A673 (cell line): ENCODE data around the gene ADCY5. TPM values are rescaled to one million over a fixed set of nuclear protein-coding genes. Genes with fewer than 3 reads are reported as not detected.

ENCODE experiments used
- BruUV-seq: library from RNA; stranded (reverse); fragments of 400-500 nt; replicated peaks from 2 replicates; lab custom pipeline; 2021; lab: Mats Ljungman, UMichigan
- CTCF ChIA-PET: fragments of 300-600 bp; sonication (Branson Sonifier 250); formaldehyde crosslinking; loops from one replicate; lab custom pipeline; 2022; ENCODE audit warnings: antibody characterized with exemption; lab: Charles Lee
- POLR2A ChIA-PET: fragments of 300-600 bp; sonication (Branson Sonifier 250); formaldehyde crosslinking; loops from one replicate; lab custom pipeline; 2022; ENCODE audit warnings: antibody characterized with exemption; ENCODE audit not compliant: low non-redundant PET; lab: Charles Lee
- DNase-seq: peaks from one replicate; pipeline ENCODE4 v3.0.0-alpha.2; 2015; ENCODE audit warnings: low spot score
- H3K27ac ChIP-seq: fragments of 200-600 bp; sonication (generic); 2 replicates; pipeline ENCODE4 v1.5.1; 2016; ENCODE audit warnings: mixed run types, low read depth, mild to moderate bottlenecking, mixed read lengths, antibody characterized with exemption, low read length; ENCODE audit not compliant: poor library complexity, severe bottlenecking
- H3K27me3 ChIP-seq: fragments of 200-600 bp; sonication (generic); replicated peaks from 2 replicates; pipeline ENCODE4 v1.6.1; 2017; ENCODE audit warnings: mixed run types, low read depth, mild to moderate bottlenecking, mixed read lengths, antibody characterized with exemption, low read length; ENCODE audit not compliant: insufficient read depth, poor library complexity
- H3K36me3 ChIP-seq: fragments of 200-600 bp; sonication (generic); 2 replicates; pipeline ENCODE4 v1.6.1; 2016; ENCODE audit warnings: mixed run types, mild to moderate bottlenecking, mixed read lengths, antibody characterized with exemption, low read length; ENCODE audit not compliant: insufficient read depth, poor library complexity, severe bottlenecking
- H3K4me1 ChIP-seq: fragments of 200-600 bp; sonication (generic); 2 replicates; pipeline ENCODE4 v1.6.1; 2017; ENCODE audit warnings: mixed run types, mild to moderate bottlenecking, mixed read lengths, antibody characterized with exemption, low read length; ENCODE audit not compliant: insufficient read depth, poor library complexity, severe bottlenecking
- H3K4me3 ChIP-seq: fragments of 200-600 bp; sonication (generic); 2 replicates; pipeline ENCODE4 v1.5.1; 2016; ENCODE audit warnings: low read depth, mixed run types, mild to moderate bottlenecking, mixed read lengths, low read length; ENCODE audit not compliant: poor library complexity, severe bottlenecking
- H3K9me3 ChIP-seq: fragments of 200-600 bp; sonication (generic); 2 replicates; pipeline ENCODE4 v1.6.1; 2016; ENCODE audit warnings: mixed run types, low read depth, mild to moderate bottlenecking, mixed read lengths, antibody characterized with exemption, low read length; ENCODE audit not compliant: poor library complexity, severe bottlenecking
- CTCF ChIP-seq: fragments of 300-800, 200-600 bp; sonication (generic); conservative IDR thresholded peaks from 2 replicates; pipeline ENCODE4 v1.5.1; 2017; ENCODE audit warnings: low read depth, mild to moderate bottlenecking, antibody characterized with exemption, low read length, moderate library complexity, mixed read lengths
- EZH2 ChIP-seq: fragments of 200-600 bp; sonication (generic); IDR thresholded peaks from 2 replicates; pipeline ENCODE4 v1.6.1; 2017; ENCODE audit warnings: borderline replicate concordance, low read depth, mild to moderate bottlenecking, mixed read lengths, antibody characterized with exemption, low read length; ENCODE audit not compliant: poor library complexity, severe bottlenecking
- intact Hi-C: fragments of 100-400 bp; cut with micrococcal nuclease; formaldehyde crosslinking; loops from one replicate; pipeline ENCODE4 v1.10.0; 2022; ENCODE audit not compliant: unreplicated experiment
- total RNA-seq: library from RNA; stranded (reverse); gene quantifications from 2 replicates; pipeline ENCODE4 v1.2.3, GENCODE V29; 2021

The ADCY5 gene
- total RNA-seq, 1 experiment from 2014 or later, result 0.21 TPM

- Histone ChIP-seq H3K27ac (no peak overlapping the region), H3K27me3 (peaks cover 7% of the 10 kb centered on the region), H3K36me3 (no peaks in the 10 kb centered on the region), H3K9me3 (no peaks in the 10 kb centered on the region), H3K4me3 (no peak overlapping the region), H3K4me1 (no peaks in the 10 kb centered on the region)
- BruUV-seq, result no TSS peak
- no peak for TF ChIP-seq CTCF
- no peak for TF ChIP-seq EZH2
- POLR2A ChIA-PET, result no interaction called here
- CTCF ChIA-PET, result no interaction called here
- no peak for DNase-seq
- intact Hi-C loops, result no loop called here
Measured at GRCh38 chr3:123321806-123322205, 127.1 kb downstream of the ADCY5 start.

DNA sequence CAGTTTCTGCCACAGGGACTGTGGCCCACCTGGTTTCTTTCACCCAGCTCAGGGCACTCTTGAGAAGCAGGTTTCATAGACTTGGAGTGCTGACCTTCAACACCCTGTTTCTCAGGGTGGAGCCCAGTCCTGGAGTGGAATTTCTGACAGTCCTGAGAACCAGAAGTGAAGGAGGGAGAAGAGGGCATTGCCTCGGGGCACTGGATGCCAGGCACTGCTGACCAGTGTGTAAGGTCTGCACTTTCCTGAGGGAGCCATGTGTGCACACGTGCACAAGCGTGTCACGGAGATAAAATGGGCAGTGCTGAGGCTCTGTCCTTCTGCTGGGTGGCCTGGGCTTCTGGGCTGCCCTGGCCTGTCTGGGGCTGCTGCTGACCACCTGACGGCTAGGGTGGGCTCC lies 128.7 kb downstream of the ADCY5 start:
- CTCF ChIA-PET, result no interaction called here
- no peak for TF ChIP-seq EZH2
- TF ChIP-seq CTCF, result no peak

DNA sequence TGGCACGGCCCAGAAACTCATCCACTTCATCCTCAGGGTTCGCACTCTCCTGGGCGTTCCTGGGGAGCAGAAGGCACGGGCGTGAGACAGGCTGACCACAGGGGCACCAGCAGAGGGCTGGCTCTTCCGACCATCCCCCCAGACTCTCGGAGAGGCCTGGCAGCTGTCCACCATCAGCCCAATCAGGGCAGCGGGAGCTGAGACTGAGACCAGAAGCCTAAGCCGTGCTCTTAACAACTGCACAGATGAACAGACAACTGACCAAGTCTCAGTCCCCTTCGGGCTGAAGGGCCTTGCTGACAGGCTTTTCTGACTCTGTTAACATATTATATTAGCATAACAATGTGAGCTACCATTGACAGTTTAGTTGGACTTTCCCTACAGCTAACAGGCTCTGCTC lies 129.1 kb downstream of the ADCY5 start:
- ChIA-PET POLR2A (no interaction called here), CTCF (no interaction called here)
- no TSS peak for BruUV-seq
- Histone ChIP-seq H3K9me3 (no peaks in the 10 kb centered on the region), H3K4me1 (no peaks in the 10 kb centered on the region), H3K27me3 (peaks cover 26% of the 10 kb centered on the region), H3K27ac (no peak overlapping the region), H3K4me3 (no peak overlapping the region), H3K36me3 (no peaks in the 10 kb centered on the region)
- DNase-seq, result no peak
- TF ChIP-seq CTCF (no peak), EZH2 (no peak)
- intact Hi-C loops, result no loop called here

More for the DNA sequence above, 128.7 kb downstream of the ADCY5 start:
- no peaks in the 10 kb centered on the region for H3K4me1 ChIP-seq
- no peak for DNase-seq
- H3K27me3 ChIP-seq, result peaks cover 21% of the 10 kb centered on the region
- no peaks in the 10 kb centered on the region for H3K36me3 ChIP-seq
- BruUV-seq, result no TSS peak
- intact Hi-C loops, result no loop called here
- POLR2A ChIA-PET, result no interaction called here
- no peak overlapping the region for H3K27ac ChIP-seq
- H3K4me3 ChIP-seq, result no peak overlapping the region
- H3K9me3 ChIP-seq, result no peaks in the 10 kb centered on the region
